CD4-positive, CD25-positive, alpha-beta regulatory T cell (primary cell): ENCODE measurements around the gene CDC14B. TPM values are rescaled to one million over a fixed set of nuclear protein-coding genes. Genes with fewer than 3 reads are reported as not detected.

Experiments
- ATAC-seq, 2 donors: fragments of 150-1000 bp; cut with Tn5 transposase; one replicate each; pipeline ENCODE4 v1.10.0; 2021; ENCODE audit warnings: low read depth in 2 of 2, moderate number of reproducible peaks in 2 of 2, moderate library complexity in 1 of 2
- DNase-seq, 3 donors: peaks; one replicate each; pipeline versions ENCODE4 v3.0.0 to v3.0.0-alpha.2; 2012 to 2022; ENCODE audit warnings: mixed read lengths in 1 of 3
- H3K27ac ChIP-seq: one replicate; pipeline ENCODE4 v1.7.0; 2013; ENCODE audit warnings: mild to moderate bottlenecking, low read length; ENCODE audit not compliant: insufficient read depth, poor library complexity, severe bottlenecking
- H3K27me3 ChIP-seq: one replicate; pipeline ENCODE4 v1.7.0; 2013; ENCODE audit warnings: low read length; ENCODE audit not compliant: control insufficient read depth, insufficient read depth
- H3K36me3 ChIP-seq: one replicate; pipeline ENCODE4 v1.7.0; 2013; ENCODE audit warnings: mild to moderate bottlenecking, low read length, moderate library complexity; ENCODE audit not compliant: control insufficient read depth, insufficient read depth
- H3K4me1 ChIP-seq: 2 replicates; pipeline ENCODE4 v1.7.0; 2013; ENCODE audit warnings: mild to moderate bottlenecking, low read length; ENCODE audit not compliant: insufficient read depth, control insufficient read depth, poor library complexity, severe bottlenecking
- H3K4me3 ChIP-seq: one replicate; pipeline ENCODE4 v1.7.0; 2013; ENCODE audit warnings: low read depth, mild to moderate bottlenecking, low read length, moderate library complexity
- H3K9me3 ChIP-seq, 2 experiments: 1 replicate in 1 of 2; 2 replicates in 1 of 2; pipeline ENCODE4 v1.7.0; 2013; ENCODE audit warnings: low read length in 2 of 2, mild to moderate bottlenecking in 1 of 2, moderate library complexity in 1 of 2; ENCODE audit not compliant: control insufficient read depth in 2 of 2
- H3K27ac Mint-ChIP-seq, 3 donors: one replicate each; pipeline ENCODE4 v1.8.0; 2020 to 2022; ENCODE audit warnings: mild to moderate bottlenecking in 3 of 3, mixed read lengths in 3 of 3, moderate library complexity in 2 of 3
- H3K27me3 Mint-ChIP-seq: one replicate; pipeline ENCODE4 v1.8.0; 2022; ENCODE audit warnings: mild to moderate bottlenecking, mixed read lengths
- H3K36me3 Mint-ChIP-seq: one replicate; pipeline ENCODE4 v1.8.0; 2020; ENCODE audit warnings: mixed read lengths
- H3K4me1 Mint-ChIP-seq, 4 donors: one replicate each; pipeline ENCODE4 v1.8.0; 2020 to 2022; ENCODE audit warnings: mixed read lengths in 4 of 4, mild to moderate bottlenecking in 1 of 4
- H3K4me3 Mint-ChIP-seq, 4 donors: one replicate each; pipeline ENCODE4 v1.8.0; 2020 to 2022; ENCODE audit warnings: mild to moderate bottlenecking in 4 of 4, mixed read lengths in 4 of 4, moderate library complexity in 3 of 4
- H3K9me3 Mint-ChIP-seq, 7 donors: one replicate each; pipeline ENCODE4 v1.8.0; 2020 to 2022; ENCODE audit warnings: mixed read lengths in 7 of 7, mild to moderate bottlenecking in 3 of 7, moderate library complexity in 2 of 7
- polyA plus RNA-seq, 4 donors: library from polyadenylated mRNA; unstranded; fragments of 300-500 nt; fragmentation: Illumina TruSeq; gene quantifications; one replicate each; pipeline ENCODE4 v1.2.3, GENCODE V29; 2021
- total RNA-seq: library from RNA; stranded (reverse); gene quantifications from one replicate; pipeline ENCODE4 v1.2.3, GENCODE V29; 2022

Gene CDC14B
- total and polyA plus RNA-seq, 5 donors from 2014 or later = 7.1 to 17.7 (median 9.0) TPM

DNA sequence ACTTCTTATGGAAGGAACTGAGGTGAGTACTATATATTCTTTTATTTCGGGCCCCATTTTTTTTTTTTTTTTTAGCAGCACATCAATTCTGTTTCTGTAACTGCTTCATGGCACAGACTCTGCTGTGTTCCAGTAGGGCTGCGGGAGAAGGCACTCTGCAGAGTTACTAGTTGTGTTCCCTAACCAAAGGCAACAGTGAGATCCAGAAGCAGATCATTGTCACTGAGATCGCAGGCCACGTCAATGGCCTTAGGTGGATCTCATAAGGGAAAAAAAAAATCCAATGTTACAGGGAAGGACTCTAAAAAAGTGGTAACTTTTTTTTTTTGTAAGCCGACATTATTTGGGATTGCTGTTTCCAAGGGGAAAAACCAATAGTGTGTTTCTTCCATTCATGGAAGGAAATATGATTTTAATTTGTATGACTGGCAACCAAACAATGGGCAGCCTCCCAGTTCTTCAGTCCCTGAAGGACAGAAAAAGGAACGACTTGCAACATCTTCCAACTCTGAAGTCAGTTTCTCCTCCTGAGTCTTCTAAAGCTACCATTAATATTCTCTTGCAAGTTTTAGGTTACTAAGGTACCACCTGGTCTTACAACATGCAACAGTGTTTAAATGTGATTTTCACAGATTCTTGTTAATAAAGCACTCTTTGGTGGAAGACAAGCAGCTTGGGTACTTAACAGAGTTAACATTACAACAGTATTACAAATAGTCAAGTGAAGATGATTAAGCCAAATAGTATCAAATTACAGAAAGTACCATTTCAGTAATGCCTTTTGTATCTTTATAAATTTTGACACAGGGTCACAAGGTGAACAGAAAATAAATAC is 116.9 kb downstream of the CDC14B start:
- Histone ChIP-seq H3K4me1 (no peaks in the 10 kb centered on the region), H3K4me3 (no peak overlapping the region), H3K9me3 (no peaks in the 10 kb centered on the region), H3K36me3 (peaks cover 3% of the 10 kb centered on the region), H3K27me3 (no peaks in the 10 kb centered on the region), H3K27ac (no peak overlapping the region)
- Mint-ChIP-seq H3K4me1 (no peaks in the 10 kb centered on the region), H3K27me3 (peaks cover 4% of the 10 kb centered on the region), H3K9me3 (no peaks in the 10 kb centered on the region), H3K36me3 (peaks cover 22% of the 10 kb centered on the region), H3K4me3 (no peak overlapping the region), H3K27ac (no peak overlapping the region)
- ATAC-seq (no peak), DNase-seq (no peak)

DNA sequence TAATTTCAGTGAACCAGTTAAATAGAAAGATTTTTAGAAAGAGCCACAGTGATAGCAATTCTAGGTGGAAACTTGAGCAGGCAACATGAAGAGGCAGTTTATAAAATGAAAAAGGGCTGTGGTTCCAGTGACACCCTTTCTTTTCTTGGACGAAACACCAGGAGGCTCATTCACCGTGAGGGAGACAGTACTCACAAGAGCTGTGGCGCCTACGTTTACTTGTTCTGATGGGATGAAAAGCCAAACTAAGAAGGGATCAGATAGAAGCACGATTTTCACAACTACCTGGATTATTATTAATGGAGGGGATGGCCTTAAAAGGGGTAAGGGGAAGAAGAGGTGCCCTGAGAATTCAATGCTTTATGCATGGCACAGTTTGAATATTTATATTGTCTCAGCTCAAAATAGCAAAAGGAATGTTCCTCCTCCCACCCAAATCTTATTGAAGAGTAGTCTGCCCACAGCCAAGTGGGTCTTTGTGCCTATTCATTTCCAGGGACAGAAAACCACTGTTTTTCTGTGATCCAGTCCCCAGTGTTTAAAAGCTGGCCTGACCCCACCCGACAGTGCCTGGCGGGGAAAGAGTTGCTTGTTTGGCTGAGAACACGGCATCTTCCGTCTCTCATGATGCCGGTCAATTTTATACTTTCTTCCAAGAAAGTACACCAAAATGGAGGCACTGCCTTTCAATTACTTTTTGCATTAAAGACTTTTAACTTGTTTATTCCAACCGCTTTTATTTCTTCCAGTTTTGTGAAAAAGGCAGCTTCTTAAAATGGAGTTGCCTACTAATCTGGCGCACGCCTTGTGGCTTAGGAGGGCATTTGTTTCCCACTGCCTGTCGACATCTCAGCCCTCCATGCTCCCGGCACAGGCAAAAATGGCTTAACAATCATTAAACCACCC is 117.8 kb downstream of the CDC14B start:
- no peak overlapping the region for H3K27ac ChIP-seq
- Mint-ChIP-seq H3K9me3 (no peaks in the 10 kb centered on the region), H3K4me1 (no peaks in the 10 kb centered on the region), H3K36me3 (peaks cover 22% of the 10 kb centered on the region), H3K27me3 (peaks cover 4% of the 10 kb centered on the region), H3K4me3 (no peak overlapping the region), H3K27ac (no peak overlapping the region)
- H3K27me3 ChIP-seq = no peaks in the 10 kb centered on the region
- no peaks in the 10 kb centered on the region for H3K9me3 ChIP-seq
- DNase-seq (no peak), ATAC-seq (no peak)
- H3K36me3 ChIP-seq = peaks cover 3% of the 10 kb centered on the region
- no peaks in the 10 kb centered on the region for H3K4me1 ChIP-seq
- no peak overlapping the region for H3K4me3 ChIP-seq

DNA sequence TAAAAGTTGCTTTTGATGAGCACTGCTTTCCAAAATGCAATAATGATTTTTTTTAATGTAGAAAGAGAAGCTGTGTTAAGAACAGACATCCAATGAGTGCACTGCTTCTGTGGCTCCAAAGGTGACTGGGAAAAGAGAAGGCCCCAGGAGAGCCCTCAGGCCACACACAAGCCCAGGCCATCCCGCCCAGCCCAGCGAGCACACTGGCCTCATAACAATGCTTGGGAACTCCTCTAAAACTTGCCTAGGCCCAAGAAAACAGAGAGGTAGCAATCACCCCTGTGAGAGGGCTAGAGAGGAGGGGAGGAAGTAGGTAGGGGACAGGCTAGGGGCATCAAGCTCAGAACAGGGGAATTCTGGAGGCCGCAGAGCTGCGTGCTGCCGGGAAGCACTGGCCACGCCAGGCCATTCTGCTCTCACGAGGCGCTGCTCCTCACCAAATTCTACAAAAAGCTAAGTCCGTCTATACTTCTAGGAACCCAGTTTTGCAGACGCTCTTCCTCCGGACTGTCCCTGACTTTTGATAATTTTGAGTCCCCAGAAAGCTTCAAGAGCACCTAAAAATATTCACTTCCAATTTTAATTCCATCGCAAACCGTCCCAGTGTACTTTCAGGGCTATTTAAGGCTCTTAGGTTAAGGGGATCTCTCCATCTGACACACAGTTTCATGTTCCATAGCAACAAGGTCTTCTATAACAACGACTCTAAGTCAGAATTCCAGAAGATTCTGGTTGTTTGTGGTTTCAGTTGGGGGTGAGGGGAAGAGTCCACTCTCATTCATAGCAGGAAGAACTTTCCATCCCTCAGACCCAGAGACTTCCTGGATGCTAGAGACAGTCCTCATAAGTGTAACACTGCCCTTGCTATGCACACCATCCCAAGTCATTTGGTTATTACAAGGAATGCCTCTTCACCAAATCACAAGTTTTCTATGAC is 118.7 kb downstream of the CDC14B start:
- no peaks in the 10 kb centered on the region for H3K9me3 ChIP-seq
- no peaks in the 10 kb centered on the region for H3K9me3 Mint-ChIP-seq
- no peaks in the 10 kb centered on the region for H3K4me1 ChIP-seq
- peaks cover 3% of the 10 kb centered on the region for H3K36me3 ChIP-seq
- H3K27me3 Mint-ChIP-seq = peaks cover 4% of the 10 kb centered on the region
- ATAC-seq (no peak), DNase-seq (no peak)
- H3K36me3 Mint-ChIP-seq = peaks cover 22% of the 10 kb centered on the region
- H3K4me3 ChIP-seq = no peak overlapping the region
- H3K4me1 Mint-ChIP-seq = no peaks in the 10 kb centered on the region
- no peak overlapping the region for H3K27ac Mint-ChIP-seq
- H3K27me3 ChIP-seq = no peaks in the 10 kb centered on the region
- no peak overlapping the region for H3K4me3 Mint-ChIP-seq
- no peak overlapping the region for H3K27ac ChIP-seq

DNA sequence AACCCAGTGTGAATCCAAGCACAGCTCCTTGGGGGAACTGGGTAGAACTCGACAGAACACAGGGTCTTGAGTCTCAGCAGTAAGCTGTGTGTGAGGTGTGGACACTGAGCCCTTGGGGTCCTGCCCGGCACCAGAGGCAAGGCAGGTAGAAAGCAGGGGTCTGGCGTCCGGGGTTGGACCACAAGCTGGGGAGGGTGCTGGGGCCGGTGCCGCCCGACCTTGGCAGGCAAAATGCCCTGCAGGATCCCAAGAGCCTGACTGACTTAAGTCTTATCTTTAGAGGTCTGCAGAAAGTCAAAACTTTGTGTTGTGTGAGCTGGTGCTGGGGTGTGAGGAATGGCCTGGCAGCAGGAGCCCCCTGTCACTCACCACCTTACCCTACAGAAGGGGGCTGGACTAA is 120.4 kb downstream of the CDC14B start:
- no peak overlapping the region for H3K27ac ChIP-seq
- Mint-ChIP-seq H3K27me3 (peaks cover 1% of the 10 kb centered on the region), H3K27ac (no peak overlapping the region), H3K9me3 (no peaks in the 10 kb centered on the region), H3K4me3 (no peak overlapping the region), H3K36me3 (peaks cover 16% of the 10 kb centered on the region), H3K4me1 (no peaks in the 10 kb centered on the region)
- no peak overlapping the region for H3K4me3 ChIP-seq
- no peak for DNase-seq
- no peaks in the 10 kb centered on the region for H3K27me3 ChIP-seq
- H3K4me1 ChIP-seq = no peaks in the 10 kb centered on the region
- no peak for ATAC-seq
- peaks cover 1% of the 10 kb centered on the region for H3K36me3 ChIP-seq
- H3K9me3 ChIP-seq = no peaks in the 10 kb centered on the region

DNA sequence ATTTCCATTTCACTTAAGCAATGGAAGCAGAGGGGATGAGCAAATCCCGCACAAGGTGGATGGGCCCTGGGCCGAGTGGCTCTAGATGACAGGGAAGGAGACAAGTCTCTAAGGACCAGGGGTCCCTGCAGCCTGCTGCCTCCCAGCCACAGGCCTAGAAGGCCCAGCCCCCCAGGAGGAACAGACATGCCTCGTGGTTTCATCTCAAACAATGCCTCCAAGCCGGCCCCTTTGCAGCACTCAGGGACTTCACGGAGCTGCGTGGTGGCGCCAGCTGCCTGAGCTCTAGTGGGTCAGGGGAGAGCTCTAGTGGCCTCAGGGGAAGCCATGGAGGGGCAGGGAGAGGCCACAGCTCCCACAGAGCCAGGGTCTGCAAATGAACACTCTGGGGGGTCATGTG is 120.8 kb downstream of the CDC14B start:
- Mint-ChIP-seq H3K27ac (no peak overlapping the region), H3K4me3 (no peak overlapping the region), H3K4me1 (peaks cover 0 to 3% (median under 1%) of the 10 kb centered on the region in 4 donors), H3K9me3 (no peaks in the 10 kb centered on the region), H3K27me3 (peaks cover 3% of the 10 kb centered on the region), H3K36me3 (peaks cover 12% of the 10 kb centered on the region)
- H3K27ac ChIP-seq = no peak overlapping the region
- no peaks in the 10 kb centered on the region for H3K4me1 ChIP-seq
- no peaks in the 10 kb centered on the region for H3K36me3 ChIP-seq
- H3K27me3 ChIP-seq = no peaks in the 10 kb centered on the region
- H3K9me3 ChIP-seq = no peaks in the 10 kb centered on the region
- H3K4me3 ChIP-seq = no peak overlapping the region
- ATAC-seq (no peak), DNase-seq (no peak)

DNA sequence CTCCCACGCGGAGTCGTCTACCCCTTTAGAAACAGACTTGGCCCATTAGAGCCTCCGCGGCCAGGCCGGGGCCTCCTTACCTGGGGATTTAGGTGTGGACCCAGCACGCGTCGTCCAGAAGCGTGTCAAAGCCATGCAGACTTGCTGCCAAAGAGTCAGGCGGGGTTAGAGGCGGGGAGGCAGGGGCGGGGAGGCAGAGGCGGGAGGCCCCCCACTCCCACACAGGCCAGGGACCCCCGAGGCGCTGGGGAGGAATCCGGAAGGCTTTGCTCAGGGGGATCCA is 122.6 kb downstream of the CDC14B start:
- Histone ChIP-seq H3K9me3 (no peaks in the 10 kb centered on the region), H3K4me1 (no peaks in the 10 kb centered on the region), H3K27ac (no peak overlapping the region), H3K4me3 (no peak overlapping the region), H3K27me3 (no peaks in the 10 kb centered on the region), H3K36me3 (no peaks in the 10 kb centered on the region)
- Mint-ChIP-seq H3K27me3 (peaks cover 5% of the 10 kb centered on the region), H3K27ac (no peak overlapping the region), H3K4me1 (peaks cover 0 to 5% (median 1%) of the 10 kb centered on the region in 4 donors), H3K4me3 (no peak overlapping the region), H3K9me3 (no peaks in the 10 kb centered on the region), H3K36me3 (peaks cover 3% of the 10 kb centered on the region)
- ATAC-seq = no peak
- no peak for DNase-seq

DNA sequence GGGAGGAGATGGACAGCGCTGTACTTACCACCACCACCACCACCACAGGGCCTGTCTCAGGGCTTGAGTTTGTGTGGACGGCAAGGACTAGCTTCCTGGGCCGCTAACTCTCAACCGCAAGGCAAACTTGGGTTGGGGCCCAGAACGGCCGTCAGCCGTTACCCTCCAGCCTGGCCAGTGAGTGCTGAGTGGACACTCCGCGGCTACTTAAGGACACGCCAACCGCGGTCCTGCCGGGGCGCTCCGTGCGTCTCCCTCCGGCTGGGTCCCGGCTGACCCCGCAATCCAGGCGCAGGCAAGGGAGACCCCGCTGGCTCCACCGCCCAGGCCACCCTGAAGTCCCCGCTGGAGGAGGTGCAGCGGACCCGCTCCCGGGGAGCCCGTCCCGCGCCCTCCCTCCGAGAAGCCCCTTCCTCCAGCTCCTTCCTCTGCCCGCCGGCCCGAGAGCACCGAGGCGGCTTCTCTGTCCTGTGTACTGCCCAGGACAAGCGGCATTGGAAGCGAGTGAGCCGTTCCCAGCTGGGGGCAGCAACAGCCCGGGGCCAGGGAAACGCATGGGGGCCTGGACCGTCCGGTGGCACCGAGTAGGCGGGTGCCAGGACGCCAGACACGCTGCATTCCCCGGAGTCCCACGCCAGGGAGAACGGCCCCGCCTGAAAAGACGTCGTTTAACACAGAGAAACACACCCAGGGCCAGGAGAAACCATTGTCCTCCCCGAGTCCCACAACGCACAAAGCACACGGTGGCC is 123.1 kb downstream of the CDC14B start:
- Histone ChIP-seq H3K4me1 (no peaks in the 10 kb centered on the region), H3K4me3 (no peak overlapping the region), H3K27me3 (no peaks in the 10 kb centered on the region), H3K36me3 (peaks cover 2% of the 10 kb centered on the region), H3K27ac (no peak overlapping the region), H3K9me3 (no peaks in the 10 kb centered on the region)
- no peak for DNase-seq
- Mint-ChIP-seq H3K4me1 (peaks cover 0 to 10% (median 3%) of the 10 kb centered on the region in 4 donors), H3K4me3 (no peak overlapping the region), H3K27ac (no peak overlapping the region), H3K27me3 (peaks cover 5% of the 10 kb centered on the region), H3K9me3 (no peaks in the 10 kb centered on the region), H3K36me3 (peaks cover 6% of the 10 kb centered on the region)
- ATAC-seq = no peak
